ENCODE results near the gene FUOM. TPM values are rescaled to one million over a fixed set of nuclear protein-coding genes. Genes with fewer than 3 reads are reported as not detected.
A peak's percentile ranks its signal among the peaks of the same experiment; 100 is the strongest.

Gene FUOM
- total and polyA plus RNA-seq, 9 of the 15 experiments (the other 6 are each of a cell fraction or from before 2014, with no cell fraction given), result 1.8 to 96.1 (median 27.0) TPM

GRCh38 chr10:133388236-133388972 is 30.6 kb upstream of the FUOM start (continued):
- TF ChIP-seq TEAD4 (IDR thresholded peaks at IDR 0.05; ENCODE audit: low read length) (0 out of 2 replicates have a peak, but pooled peaks have one; percentile 28), TEAD4 (CRISPR knock-in tag; IDR thresholded peaks at IDR 0.05; ENCODE audit: borderline replicate concordance) (no peak), NCOA1 (IDR thresholded peaks at IDR 0.05; ENCODE audit: low read depth) (peak; percentile 93), ZNF217 (CRISPR knock-in tag; IDR thresholded peaks at IDR 0.05) (no peak), ZNF263 (CRISPR knock-in tag; IDR thresholded peaks at IDR 0.05; ENCODE audit: borderline replicate concordance) (peak; percentile 85), ZNF253 (CRISPR knock-in tag; conservative IDR thresholded peaks at IDR 0.05) (no peak), L3MBTL2 (IDR thresholded peaks at IDR 0.05) (peak; percentile 55), JUND (IDR thresholded peaks at IDR 0.05; ENCODE audit: borderline replicate concordance, low read depth, low read length) (peak; percentile 21; the same call in 1 of the 2 replicates), JUND (tag; IDR thresholded peaks at IDR 0.05; ENCODE audit: borderline replicate concordance, low read depth, low read length) (no peak), ELF1 (tag; IDR thresholded peaks at IDR 0.05) (no peak), YY1 (IDR thresholded peaks at IDR 0.05; ENCODE audit: borderline replicate concordance in 1 of 3, control insufficient read depth in 1 of 3, extremely low read depth in 1 of 3, insufficient read depth in 3 of 3, insufficient read length in 1 of 3, insufficient replicate concordance in 2 of 3, low read depth in 1 of 3, low read length in 2 of 3) (peak in 1 of 3 experiments; percentile 79), GATA2 (CRISPR knock-in tag; IDR thresholded peaks at IDR 0.05) (no peak), GABPA (tag; conservative IDR thresholded peaks at IDR 0.05; ENCODE audit: low read depth) (peak; percentile 68)
- TF ChIP-seq, protein P1, sequence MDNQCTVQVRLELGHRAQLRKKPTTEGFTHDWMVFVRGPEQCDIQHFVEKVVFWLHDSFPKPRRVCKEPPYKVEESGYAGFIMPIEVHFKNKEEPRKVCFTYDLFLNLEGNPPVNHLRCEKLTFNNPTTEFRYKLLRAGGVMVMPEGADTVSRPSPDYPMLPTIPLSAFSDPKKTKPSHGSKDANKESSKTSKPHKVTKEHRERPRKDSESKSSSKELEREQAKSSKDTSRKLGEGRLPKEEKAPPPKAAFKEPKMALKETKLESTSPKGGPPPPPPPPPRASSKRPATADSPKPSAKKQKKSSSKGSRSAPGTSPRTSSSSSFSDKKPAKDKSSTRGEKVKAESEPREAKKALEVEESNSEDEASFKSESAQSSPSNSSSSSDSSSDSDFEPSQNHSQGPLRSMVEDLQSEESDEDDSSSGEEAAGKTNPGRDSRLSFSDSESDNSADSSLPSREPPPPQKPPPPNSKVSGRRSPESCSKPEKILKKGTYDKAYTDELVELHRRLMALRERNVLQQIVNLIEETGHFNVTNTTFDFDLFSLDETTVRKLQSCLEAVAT (IDR thresholded peaks at IDR 0.05), result 0 out of 4 replicates have a peak, but pooled peaks have one; percentile 20 to 36
- TF ChIP-seq, protein P2, sequence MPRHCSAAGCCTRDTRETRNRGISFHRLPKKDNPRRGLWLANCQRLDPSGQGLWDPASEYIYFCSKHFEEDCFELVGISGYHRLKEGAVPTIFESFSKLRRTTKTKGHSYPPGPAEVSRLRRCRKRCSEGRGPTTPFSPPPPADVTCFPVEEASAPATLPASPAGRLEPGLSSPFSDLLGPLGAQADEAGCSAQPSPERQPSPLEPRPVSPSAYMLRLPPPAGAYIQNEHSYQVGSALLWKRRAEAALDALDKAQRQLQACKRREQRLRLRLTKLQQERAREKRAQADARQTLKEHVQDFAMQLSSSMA (CRISPR knock-in tag; IDR thresholded peaks at IDR 0.05), result no peak
- TF ChIP-seq, protein P3, sequence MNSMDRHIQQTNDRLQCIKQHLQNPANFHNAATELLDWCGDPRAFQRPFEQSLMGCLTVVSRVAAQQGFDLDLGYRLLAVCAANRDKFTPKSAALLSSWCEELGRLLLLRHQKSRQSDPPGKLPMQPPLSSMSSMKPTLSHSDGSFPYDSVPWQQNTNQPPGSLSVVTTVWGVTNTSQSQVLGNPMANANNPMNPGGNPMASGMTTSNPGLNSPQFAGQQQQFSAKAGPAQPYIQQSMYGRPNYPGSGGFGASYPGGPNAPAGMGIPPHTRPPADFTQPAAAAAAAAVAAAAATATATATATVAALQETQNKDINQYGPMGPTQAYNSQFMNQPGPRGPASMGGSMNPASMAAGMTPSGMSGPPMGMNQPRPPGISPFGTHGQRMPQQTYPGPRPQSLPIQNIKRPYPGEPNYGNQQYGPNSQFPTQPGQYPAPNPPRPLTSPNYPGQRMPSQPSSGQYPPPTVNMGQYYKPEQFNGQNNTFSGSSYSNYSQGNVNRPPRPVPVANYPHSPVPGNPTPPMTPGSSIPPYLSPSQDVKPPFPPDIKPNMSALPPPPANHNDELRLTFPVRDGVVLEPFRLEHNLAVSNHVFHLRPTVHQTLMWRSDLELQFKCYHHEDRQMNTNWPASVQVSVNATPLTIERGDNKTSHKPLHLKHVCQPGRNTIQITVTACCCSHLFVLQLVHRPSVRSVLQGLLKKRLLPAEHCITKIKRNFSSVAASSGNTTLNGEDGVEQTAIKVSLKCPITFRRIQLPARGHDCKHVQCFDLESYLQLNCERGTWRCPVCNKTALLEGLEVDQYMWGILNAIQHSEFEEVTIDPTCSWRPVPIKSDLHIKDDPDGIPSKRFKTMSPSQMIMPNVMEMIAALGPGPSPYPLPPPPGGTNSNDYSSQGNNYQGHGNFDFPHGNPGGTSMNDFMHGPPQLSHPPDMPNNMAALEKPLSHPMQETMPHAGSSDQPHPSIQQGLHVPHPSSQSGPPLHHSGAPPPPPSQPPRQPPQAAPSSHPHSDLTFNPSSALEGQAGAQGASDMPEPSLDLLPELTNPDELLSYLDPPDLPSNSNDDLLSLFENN (IDR thresholded peaks at IDR 0.05; ENCODE audit: low read depth in 2 of 2, low read length in 2 of 2), result no peak
- TF ChIP-seq, protein P4, sequence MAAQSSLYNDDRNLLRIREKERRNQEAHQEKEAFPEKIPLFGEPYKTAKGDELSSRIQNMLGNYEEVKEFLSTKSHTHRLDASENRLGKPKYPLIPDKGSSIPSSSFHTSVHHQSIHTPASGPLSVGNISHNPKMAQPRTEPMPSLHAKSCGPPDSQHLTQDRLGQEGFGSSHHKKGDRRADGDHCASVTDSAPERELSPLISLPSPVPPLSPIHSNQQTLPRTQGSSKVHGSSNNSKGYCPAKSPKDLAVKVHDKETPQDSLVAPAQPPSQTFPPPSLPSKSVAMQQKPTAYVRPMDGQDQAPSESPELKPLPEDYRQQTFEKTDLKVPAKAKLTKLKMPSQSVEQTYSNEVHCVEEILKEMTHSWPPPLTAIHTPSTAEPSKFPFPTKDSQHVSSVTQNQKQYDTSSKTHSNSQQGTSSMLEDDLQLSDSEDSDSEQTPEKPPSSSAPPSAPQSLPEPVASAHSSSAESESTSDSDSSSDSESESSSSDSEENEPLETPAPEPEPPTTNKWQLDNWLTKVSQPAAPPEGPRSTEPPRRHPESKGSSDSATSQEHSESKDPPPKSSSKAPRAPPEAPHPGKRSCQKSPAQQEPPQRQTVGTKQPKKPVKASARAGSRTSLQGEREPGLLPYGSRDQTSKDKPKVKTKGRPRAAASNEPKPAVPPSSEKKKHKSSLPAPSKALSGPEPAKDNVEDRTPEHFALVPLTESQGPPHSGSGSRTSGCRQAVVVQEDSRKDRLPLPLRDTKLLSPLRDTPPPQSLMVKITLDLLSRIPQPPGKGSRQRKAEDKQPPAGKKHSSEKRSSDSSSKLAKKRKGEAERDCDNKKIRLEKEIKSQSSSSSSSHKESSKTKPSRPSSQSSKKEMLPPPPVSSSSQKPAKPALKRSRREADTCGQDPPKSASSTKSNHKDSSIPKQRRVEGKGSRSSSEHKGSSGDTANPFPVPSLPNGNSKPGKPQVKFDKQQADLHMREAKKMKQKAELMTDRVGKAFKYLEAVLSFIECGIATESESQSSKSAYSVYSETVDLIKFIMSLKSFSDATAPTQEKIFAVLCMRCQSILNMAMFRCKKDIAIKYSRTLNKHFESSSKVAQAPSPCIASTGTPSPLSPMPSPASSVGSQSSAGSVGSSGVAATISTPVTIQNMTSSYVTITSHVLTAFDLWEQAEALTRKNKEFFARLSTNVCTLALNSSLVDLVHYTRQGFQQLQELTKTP (IDR thresholded peaks at IDR 0.05; ENCODE audit: low read depth in 1 of 2, partially characterized antibody in 2 of 2), result peak in 1 of 2 experiments; percentile 34

Data from K562 (cell line).